ENCODE measurements around the gene EDNRA.

DNA sequence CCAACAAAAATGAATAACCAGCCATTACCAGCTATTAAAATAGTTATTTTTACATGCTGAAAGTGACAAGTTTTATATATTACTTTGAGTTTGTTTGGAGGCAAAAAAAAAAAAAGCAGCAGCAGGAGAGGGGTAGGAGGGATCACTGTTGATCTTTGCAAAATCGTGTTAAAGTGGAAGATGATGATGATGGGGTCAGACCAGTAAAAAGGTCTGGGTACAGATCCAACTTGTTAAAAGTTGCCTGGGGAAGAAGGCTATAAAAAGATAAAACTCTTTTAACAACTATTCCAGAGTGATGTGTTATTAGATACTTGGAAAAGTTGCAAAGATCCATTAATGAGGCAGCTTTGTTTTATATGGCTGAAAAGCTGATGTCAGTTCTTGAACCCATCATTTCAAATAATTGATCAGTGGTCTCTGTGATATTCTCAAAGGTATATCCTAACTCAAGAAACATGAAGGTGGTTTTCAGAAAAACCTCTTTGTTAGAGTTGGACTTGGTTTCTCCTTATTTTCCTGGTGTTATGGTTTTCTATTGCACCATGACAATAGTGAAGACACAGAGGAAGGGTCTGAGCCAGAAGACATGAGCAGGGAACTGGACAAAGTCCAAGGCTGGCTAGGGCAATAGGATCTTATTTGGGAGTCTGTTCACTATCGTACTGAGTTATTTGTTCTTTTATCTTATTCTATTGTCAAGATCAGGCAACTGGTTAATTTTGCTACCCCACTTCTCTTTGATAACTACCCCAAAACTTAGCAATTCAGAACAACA is 44.8 kb downstream of the EDNRA start:
- TF ChIP-seq POLR2A (IDR thresholded peaks at IDR 0.05; ENCODE audit: low read depth, low read length) (no peak), EZH2 (IDR thresholded peaks at IDR 0.05; ENCODE audit: borderline replicate concordance, low read depth, low read length, severe bottlenecking) (no peak), MYC (IDR thresholded peaks at IDR 0.05; ENCODE audit: low read depth, low read length) (no peak), JUN (IDR thresholded peaks at IDR 0.05; ENCODE audit: borderline replicate concordance, insufficient read depth, insufficient read length, low read depth) (no peak), POLR2AphosphoS5 (IDR thresholded peaks at IDR 0.05; ENCODE audit: insufficient read depth, low read depth, low read length) (no peak)
- TF ChIP-seq, protein P1, sequence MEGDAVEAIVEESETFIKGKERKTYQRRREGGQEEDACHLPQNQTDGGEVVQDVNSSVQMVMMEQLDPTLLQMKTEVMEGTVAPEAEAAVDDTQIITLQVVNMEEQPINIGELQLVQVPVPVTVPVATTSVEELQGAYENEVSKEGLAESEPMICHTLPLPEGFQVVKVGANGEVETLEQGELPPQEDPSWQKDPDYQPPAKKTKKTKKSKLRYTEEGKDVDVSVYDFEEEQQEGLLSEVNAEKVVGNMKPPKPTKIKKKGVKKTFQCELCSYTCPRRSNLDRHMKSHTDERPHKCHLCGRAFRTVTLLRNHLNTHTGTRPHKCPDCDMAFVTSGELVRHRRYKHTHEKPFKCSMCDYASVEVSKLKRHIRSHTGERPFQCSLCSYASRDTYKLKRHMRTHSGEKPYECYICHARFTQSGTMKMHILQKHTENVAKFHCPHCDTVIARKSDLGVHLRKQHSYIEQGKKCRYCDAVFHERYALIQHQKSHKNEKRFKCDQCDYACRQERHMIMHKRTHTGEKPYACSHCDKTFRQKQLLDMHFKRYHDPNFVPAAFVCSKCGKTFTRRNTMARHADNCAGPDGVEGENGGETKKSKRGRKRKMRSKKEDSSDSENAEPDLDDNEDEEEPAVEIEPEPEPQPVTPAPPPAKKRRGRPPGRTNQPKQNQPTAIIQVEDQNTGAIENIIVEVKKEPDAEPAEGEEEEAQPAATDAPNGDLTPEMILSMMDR (IDR thresholded peaks at IDR 0.05; ENCODE audit: extremely low read depth in 1 of 2, insufficient read depth in 1 of 2, low read depth in 1 of 2, low read length in 2 of 2) = no peak
- TF ChIP-seq, protein P2, sequence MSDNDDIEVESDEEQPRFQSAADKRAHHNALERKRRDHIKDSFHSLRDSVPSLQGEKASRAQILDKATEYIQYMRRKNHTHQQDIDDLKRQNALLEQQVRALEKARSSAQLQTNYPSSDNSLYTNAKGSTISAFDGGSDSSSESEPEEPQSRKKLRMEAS (IDR thresholded peaks at IDR 0.05; ENCODE audit: insufficient read depth, insufficient read length) = no peak
